ENCODE results near the gene C3orf52. TPM values are rescaled to one million over a fixed set of nuclear protein-coding genes. Genes with fewer than 3 reads are reported as not detected.

C3orf52 gene
- total and polyA plus RNA-seq, 8 donors, result 4.2 to 66.9 (median 35.1) TPM

DNA sequence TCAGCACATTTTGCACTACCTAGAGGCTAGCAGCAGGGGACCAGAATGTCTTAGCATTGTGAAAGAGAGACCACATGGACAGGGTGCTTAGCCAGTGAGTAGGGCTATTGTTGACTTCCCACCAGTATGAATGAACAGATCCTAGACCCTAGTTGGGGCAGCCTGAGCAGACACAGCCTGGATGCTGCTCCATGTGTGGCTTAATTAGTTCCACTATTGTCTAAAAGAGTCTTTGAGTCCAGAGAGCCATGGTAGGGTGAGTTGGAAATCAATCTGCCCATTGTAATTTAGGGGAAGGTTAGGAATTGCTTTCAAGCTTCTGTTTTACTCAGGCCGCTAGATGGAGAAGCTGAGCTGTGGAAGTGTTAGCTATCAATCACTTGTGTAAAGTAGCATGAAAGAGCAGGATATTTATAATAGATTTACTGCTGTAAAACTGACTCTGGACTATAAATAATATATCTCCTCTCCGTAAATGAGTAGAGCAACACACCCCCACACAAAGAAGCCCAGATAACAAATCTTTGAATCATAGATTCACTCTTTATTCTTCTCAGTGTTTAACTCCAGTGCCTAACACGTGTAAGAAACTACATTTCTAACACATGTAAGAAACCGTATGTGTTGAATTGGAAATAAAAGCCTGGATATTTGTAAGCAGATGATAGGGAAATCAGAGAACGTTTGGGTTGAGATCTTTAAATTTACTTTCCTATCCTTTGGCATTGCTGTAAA lies 50.9 kb downstream of the C3orf52 start:
- Histone ChIP-seq H3K4me1 (peaks cover 4 to 36% (median 19%) of the 10 kb centered on the region in 4 donors), H3K4me3 (no peak overlapping the region), H3K27me3 (no peaks in the 10 kb centered on the region), H3K9me3 (no peaks in the 10 kb centered on the region), H3K36me3 (no peaks in the 10 kb centered on the region), H3K27ac (no peak overlapping the region)
- intact Hi-C loops (cut with DNase I; ENCODE audit: low total_unique reads), result no loop called here
- peak in 1 of 2 donors; percentile 81 for DNase-seq
- TF ChIP-seq, protein P1, sequence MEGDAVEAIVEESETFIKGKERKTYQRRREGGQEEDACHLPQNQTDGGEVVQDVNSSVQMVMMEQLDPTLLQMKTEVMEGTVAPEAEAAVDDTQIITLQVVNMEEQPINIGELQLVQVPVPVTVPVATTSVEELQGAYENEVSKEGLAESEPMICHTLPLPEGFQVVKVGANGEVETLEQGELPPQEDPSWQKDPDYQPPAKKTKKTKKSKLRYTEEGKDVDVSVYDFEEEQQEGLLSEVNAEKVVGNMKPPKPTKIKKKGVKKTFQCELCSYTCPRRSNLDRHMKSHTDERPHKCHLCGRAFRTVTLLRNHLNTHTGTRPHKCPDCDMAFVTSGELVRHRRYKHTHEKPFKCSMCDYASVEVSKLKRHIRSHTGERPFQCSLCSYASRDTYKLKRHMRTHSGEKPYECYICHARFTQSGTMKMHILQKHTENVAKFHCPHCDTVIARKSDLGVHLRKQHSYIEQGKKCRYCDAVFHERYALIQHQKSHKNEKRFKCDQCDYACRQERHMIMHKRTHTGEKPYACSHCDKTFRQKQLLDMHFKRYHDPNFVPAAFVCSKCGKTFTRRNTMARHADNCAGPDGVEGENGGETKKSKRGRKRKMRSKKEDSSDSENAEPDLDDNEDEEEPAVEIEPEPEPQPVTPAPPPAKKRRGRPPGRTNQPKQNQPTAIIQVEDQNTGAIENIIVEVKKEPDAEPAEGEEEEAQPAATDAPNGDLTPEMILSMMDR (IDR thresholded peaks at IDR 0.05), result peak in 4 of 7 experiments; percentile 17 to 47 (median 38)
- TF ChIP-seq EP300 (IDR thresholded peaks at IDR 0.05), result no peak
- 15 to 29% (median 20%) methylated on average over 5 of the region's 5 CpGs for WGBS, 5 donors

DNA sequence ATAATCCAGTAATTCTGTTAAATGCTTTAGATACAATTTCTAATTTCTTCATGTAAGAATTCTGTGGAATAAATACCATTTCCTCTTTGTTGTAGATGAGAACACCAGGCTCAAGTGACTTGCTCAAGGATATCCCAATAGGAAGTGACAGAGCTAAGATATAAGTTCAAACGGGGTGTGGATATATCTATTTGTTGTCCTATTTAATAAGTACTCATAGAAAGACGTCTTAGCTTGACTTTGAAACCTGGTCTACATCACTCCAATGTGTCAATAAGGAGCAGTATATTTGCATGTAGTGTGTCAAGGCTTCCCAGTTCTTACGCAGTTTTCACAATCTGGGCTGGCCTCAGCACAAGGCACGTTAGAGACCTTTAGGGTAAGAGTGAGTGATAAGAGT lies 51.6 kb downstream of the C3orf52 start:
- H3K36me3 ChIP-seq, result no peaks in the 10 kb centered on the region
- DNase-seq, result no peak
- no peak overlapping the region for H3K4me3 ChIP-seq
- intact Hi-C loops (cut with DNase I; ENCODE audit: low total_unique reads), result no loop called here
- WGBS, 5 donors, result 28 to 47% (median 37%) methylated on average over 4 of the region's 4 CpGs
- no peaks in the 10 kb centered on the region for H3K27me3 ChIP-seq
- H3K4me1 ChIP-seq, result peaks cover 4 to 36% (median 19%) of the 10 kb centered on the region in 4 donors
- TF ChIP-seq EP300 (IDR thresholded peaks at IDR 0.05), result no peak
- no peak for TF ChIP-seq POLR2AphosphoS5 (IDR thresholded peaks at IDR 0.05)
- no peak for TF ChIP-seq POLR2A (IDR thresholded peaks at IDR 0.05)
- TF ChIP-seq, protein P1 (IDR thresholded peaks at IDR 0.05), result no peak
- H3K27ac ChIP-seq, result no peak overlapping the region
- no peaks in the 10 kb centered on the region for H3K9me3 ChIP-seq

DNA sequence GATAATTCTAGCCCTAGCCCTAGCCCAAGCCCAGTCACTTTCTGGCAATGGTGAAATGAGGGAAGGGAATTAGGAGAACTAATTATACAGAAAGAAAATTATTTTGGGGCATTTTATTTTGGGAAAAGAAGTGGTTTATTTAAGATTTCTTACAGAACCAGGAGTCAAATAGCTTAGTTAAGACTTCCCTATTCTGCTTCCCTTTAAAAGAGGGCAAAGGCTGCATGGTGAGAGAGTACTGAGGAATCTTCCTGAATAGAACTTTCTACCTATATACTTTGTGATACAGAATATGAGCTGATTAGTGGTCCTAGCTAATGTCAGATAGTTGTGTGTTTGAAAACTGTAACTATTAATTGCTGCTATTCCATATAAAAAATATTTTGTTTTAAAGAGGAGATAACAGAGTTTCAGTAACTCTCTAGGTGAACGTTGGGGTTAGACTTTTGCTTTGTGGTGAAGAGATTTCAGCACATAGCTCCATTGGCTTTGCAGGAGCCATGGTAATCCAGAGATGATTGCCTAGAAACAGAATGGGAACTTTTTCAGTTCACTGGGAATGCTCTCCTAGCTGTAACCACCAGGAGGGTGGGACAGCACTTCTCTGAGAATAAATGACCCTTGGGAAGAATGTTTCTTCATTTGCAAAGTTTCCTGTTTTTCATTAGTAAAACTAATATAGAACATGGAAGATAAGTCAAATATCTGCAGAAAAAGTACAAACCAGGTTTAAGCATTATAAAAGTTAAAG lies 52.2 kb downstream of the C3orf52 start:
- DNase-seq, result no peak
- no peak overlapping the region for H3K4me3 ChIP-seq
- H3K27me3 ChIP-seq, result no peaks in the 10 kb centered on the region
- no peak overlapping the region for H3K27ac ChIP-seq
- peaks cover 0 to 3% (median 0%) of the 10 kb centered on the region in 4 donors for H3K9me3 ChIP-seq
- H3K36me3 ChIP-seq, result no peaks in the 10 kb centered on the region
- TF ChIP-seq, protein P1 (IDR thresholded peaks at IDR 0.05), result no peak
- TF ChIP-seq POLR2A (IDR thresholded peaks at IDR 0.05) (no peak), EP300 (IDR thresholded peaks at IDR 0.05) (no peak), POLR2AphosphoS5 (IDR thresholded peaks at IDR 0.05) (no peak)
- H3K4me1 ChIP-seq, result peaks cover 4 to 36% (median 18%) of the 10 kb centered on the region in 4 donors
- WGBS, 5 donors, result 26 to 56% (median 33%) methylated on average over 1 of the region's 1 CpG
- intact Hi-C loops (cut with DNase I; ENCODE audit: low total_unique reads), result no loop called here

DNA sequence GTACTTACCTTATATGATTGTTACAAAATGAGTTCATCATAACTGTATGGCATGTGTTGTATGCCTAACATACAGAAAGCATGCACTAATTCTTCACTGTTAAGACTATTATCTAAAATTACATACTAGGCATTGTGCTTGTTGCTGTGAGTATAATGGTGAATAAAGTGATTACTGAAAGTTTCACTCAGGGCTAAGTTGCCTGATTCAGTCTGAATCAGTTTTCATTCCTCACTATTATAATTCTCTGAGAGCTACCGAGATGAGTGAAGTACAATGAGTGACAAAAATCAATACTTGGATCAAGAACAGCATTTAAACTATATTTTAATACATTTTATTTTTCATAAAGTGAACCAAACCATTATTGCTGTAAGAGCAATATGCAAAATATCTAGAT lies 54.4 kb downstream of the C3orf52 start:
- H3K4me3 ChIP-seq, result no peak overlapping the region
- H3K27ac ChIP-seq, result no peak overlapping the region
- WGBS, 5 donors, result 71 to 91% (median 87%) methylated on average over 1 of the region's 1 CpG
- peaks cover 0 to 12% (median 0%) of the 10 kb centered on the region in 4 donors for H3K9me3 ChIP-seq
- no peaks in the 10 kb centered on the region for H3K36me3 ChIP-seq
- TF ChIP-seq, protein P1 (IDR thresholded peaks at IDR 0.05), result no peak
- TF ChIP-seq EP300 (IDR thresholded peaks at IDR 0.05), result no peak
- no peak for TF ChIP-seq POLR2AphosphoS5 (IDR thresholded peaks at IDR 0.05)
- TF ChIP-seq POLR2A (IDR thresholded peaks at IDR 0.05), result no peak
- H3K4me1 ChIP-seq, result peaks cover 0 to 16% (median 2%) of the 10 kb centered on the region in 4 donors
- intact Hi-C loops (cut with DNase I; ENCODE audit: low total_unique reads), result no loop called here
- no peak for DNase-seq
- no peaks in the 10 kb centered on the region for H3K27me3 ChIP-seq
